Kidney epithelial cell (primary cell): Measurements from ENCODE around the gene FEM1B. TPM values are rescaled to one million over a fixed set of nuclear protein-coding genes. Genes with fewer than 3 reads are reported as not detected.

ENCODE experiments used
- DNase-seq: peaks from one replicate; pipeline ENCODE4 v3.0.0-alpha.2; 2010; ENCODE audit warnings: low read depth
- H3K27me3 ChIP-seq: 2 replicates; pipeline ENCODE4 v1.6.0; 2011; ENCODE audit warnings: low read length; ENCODE audit not compliant: control insufficient read depth, insufficient read depth
- H3K36me3 ChIP-seq: 2 replicates; pipeline ENCODE4 v1.5.1; 2011; ENCODE audit warnings: low read length; ENCODE audit not compliant: control insufficient read depth, insufficient read depth
- H3K4me3 ChIP-seq: 2 replicates; pipeline ENCODE4 v1.5.1; 2011; ENCODE audit warnings: low read depth, mild to moderate bottlenecking, control low read depth, low read length
- total RNA-seq: library from RNA; depleted of rRNA; stranded (reverse); fragments of >200 nt; gene quantifications from 2 replicates; pipeline ENCODE4 v1.2.3, GENCODE V29; 2015
- TF ChIP-seq, protein P1 (sequence below): IDR thresholded peaks from 2 replicates; pipeline ENCODE4 v1.5.1; 2011; ENCODE audit warnings: mild to moderate bottlenecking, moderate library complexity, low read length, control low read depth, inconsistent platforms; ENCODE audit not compliant: insufficient read depth, poor library complexity, severe bottlenecking

Gene FEM1B
- total RNA-seq, 1 donor from 2014 or later = 37.6 TPM

DNA sequence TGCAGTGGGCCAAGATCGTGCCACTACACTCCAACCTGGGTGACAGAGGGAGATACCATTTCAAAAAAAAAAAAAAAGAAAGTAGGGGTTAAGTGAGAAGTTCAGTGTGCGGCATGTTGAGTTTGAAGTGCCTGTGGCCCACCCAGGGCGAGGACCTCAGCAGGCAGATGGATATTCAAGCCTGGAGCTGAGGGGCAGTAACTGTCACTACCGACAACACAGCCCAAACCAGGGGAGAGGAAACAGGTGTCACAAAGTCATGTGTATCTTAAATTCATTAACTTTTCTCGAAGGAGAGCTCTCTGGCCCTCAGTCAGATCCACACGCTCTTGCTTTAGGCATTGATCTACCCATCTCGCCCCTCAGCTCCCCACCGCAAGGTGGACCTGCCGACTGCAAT lies 45.3 kb downstream of the FEM1B start:
- Histone ChIP-seq H3K36me3 (no peaks in the 10 kb centered on the region), H3K4me3 (no peak overlapping the region), H3K27me3 (no peaks in the 10 kb centered on the region)
- DNase-seq = no peak
- TF ChIP-seq, protein P1, sequence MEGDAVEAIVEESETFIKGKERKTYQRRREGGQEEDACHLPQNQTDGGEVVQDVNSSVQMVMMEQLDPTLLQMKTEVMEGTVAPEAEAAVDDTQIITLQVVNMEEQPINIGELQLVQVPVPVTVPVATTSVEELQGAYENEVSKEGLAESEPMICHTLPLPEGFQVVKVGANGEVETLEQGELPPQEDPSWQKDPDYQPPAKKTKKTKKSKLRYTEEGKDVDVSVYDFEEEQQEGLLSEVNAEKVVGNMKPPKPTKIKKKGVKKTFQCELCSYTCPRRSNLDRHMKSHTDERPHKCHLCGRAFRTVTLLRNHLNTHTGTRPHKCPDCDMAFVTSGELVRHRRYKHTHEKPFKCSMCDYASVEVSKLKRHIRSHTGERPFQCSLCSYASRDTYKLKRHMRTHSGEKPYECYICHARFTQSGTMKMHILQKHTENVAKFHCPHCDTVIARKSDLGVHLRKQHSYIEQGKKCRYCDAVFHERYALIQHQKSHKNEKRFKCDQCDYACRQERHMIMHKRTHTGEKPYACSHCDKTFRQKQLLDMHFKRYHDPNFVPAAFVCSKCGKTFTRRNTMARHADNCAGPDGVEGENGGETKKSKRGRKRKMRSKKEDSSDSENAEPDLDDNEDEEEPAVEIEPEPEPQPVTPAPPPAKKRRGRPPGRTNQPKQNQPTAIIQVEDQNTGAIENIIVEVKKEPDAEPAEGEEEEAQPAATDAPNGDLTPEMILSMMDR = no peak

DNA sequence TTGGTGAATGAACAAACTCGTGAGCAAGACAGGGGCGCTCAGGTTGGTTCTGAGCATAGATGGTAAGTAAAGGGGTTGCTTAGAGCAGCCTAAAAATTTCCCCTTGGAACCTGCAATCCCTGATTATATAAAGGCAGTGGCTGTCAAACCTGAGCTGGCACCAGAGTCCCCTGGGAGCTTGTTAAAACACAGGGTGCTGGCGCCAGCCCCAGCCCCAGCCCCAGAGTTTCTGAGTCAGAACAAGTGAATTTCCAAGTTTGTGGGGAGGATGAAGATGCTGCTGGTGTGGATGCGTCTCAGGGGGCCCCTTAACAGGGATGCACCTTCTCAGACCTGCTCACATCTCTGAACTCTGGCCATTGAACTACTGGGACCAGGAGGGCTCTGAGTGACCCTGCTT lies 48.2 kb downstream of the FEM1B start:
- H3K36me3 ChIP-seq = no peaks in the 10 kb centered on the region
- no peak overlapping the region for H3K4me3 ChIP-seq
- H3K27me3 ChIP-seq = no peaks in the 10 kb centered on the region
- TF ChIP-seq, protein P1 = no peak
- no peak for DNase-seq

DNA sequence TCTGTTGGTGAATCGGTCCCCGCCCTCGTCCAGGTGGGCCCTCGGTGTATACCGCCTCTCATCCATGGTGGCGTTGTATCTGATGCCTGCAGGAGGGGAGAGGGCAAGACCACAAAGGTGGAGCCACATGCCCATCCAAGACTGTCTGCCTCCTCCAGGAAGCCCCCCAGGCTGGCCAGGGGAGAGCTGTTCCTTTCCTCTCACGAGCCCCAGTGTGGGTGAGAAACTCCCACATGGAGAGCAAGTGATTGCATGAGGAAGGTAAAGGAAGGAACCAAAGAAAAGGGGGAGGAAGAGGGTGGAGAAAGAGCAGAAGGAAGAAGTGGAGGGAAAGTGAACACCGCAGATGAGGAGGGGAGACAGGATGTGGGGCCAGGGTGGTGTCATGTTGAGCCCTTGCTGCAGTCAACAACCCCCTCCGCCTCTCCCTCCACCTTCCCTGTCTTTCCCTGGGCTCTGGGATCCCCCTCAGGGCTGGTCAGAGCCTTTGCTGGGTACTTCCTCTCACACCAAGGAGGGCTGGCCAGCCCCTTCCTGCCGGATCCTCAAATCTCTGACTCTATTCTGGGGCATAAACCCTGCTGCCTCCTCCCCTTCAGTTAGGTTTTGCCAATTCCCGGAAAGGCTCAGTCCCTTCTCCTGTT lies 49.3 kb downstream of the FEM1B start:
- Histone ChIP-seq H3K36me3 (no peaks in the 10 kb centered on the region), H3K4me3 (no peak overlapping the region), H3K27me3 (no peaks in the 10 kb centered on the region)
- TF ChIP-seq, protein P1 = no peak
- no peak for DNase-seq

DNA sequence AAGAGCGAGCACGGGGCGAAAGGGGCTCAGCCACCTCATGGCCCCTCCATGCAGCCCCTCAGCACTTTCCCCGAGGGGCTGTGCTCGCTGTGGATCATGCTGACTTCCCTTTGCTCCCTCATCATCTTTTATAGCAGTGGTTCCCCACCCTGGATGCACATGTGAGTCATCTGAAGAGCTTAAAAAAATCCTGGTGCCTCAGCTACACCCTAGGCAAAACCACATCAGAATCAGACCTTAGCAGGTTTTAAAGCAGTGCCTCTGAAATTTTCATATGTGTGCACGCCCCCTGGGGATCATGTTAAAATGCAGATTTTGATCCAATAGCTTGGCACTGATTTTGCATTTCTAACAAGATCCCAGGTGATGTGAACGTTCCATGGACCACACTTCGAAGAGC lies 50.9 kb downstream of the FEM1B start:
- no peaks in the 10 kb centered on the region for H3K27me3 ChIP-seq
- no peak for DNase-seq
- TF ChIP-seq, protein P1 = no peak
- no peaks in the 10 kb centered on the region for H3K36me3 ChIP-seq
- H3K4me3 ChIP-seq = no peak overlapping the region

DNA sequence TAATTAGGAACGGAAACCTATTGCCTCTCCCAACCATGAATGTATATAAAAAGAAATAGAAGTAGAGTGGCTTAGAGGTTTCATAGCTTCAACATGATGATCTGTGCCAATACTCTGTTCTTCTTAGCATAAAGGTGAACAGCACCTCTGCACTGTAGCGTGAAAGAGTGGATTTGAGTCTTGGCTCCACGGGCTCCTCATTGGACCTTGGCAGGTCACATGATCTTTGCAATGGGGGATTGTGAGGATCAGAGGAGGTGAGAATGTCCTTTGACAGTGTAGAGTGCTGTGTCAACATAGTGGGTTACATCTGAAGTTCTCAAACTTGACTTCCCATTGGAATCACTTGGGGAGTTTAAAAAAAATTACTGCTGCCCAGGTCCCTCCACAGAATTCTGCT lies 51.4 kb downstream of the FEM1B start:
- Histone ChIP-seq H3K4me3 (no peak overlapping the region), H3K36me3 (no peaks in the 10 kb centered on the region), H3K27me3 (no peaks in the 10 kb centered on the region)
- TF ChIP-seq, protein P1 = no peak
- DNase-seq = no peak

DNA sequence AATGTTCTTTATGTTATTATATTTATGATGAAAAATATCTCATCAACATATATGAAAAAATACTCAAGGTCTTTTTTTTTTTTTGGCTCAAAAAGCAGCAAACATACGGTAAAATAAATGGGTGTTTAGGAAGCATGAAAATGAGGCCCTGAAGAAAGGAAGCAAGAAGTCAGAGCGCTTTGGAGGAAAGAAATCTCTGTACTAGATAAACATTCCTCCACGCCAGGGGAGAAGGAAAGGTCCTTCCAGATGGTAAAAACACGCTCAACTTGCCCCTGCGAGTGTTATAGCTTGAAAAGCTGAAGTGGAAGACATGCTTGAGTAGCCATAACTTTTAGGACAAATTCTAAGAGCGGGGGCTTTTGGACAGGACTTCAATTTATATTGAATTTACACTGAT lies 52.9 kb downstream of the FEM1B start:
- Histone ChIP-seq H3K27me3 (no peaks in the 10 kb centered on the region), H3K36me3 (no peaks in the 10 kb centered on the region), H3K4me3 (no peak overlapping the region)
- DNase-seq = no peak
- TF ChIP-seq, protein P1 = no peak
